ENCODE measurements around the gene DOCK8.

Gene DOCK8

DNA sequence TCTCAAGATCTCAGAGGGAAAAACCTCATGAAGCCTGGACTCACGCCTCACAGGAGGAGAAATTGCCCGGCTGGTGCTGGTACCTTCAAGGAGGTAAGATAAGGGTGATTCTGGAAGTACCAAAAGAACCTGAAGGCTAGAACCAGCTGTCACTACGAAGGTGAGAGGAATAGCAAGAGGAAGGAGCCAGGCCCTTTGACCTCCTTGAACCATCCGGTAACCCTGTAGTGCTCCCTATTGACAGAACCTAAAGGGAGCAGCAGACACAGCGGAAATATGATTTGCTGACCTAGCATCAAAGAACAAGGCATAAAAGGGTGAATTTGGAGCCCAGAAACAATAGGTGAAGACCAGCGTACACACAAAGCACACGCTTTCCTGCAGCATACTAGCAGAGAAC, 92.2 kb downstream of the DOCK8 start:
- no peak for DNase-seq (ENCODE audit: low read depth in 2 of 2)

GRCh38 chr9:311841-312240, 97.2 kb downstream of the DOCK8 start:
- DNase-seq (ENCODE audit: low read depth in 2 of 2): no peak

GRCh38 chr9:312596-313320, 98.1 kb downstream of the DOCK8 start:
- DNase-seq (ENCODE audit: low read depth in 2 of 2): no peak

- DNase-seq (ENCODE audit: low read depth in 2 of 2): no peak
Observed at GRCh38 chr9:316382-316965, 101.8 kb downstream of the DOCK8 start.

DNA sequence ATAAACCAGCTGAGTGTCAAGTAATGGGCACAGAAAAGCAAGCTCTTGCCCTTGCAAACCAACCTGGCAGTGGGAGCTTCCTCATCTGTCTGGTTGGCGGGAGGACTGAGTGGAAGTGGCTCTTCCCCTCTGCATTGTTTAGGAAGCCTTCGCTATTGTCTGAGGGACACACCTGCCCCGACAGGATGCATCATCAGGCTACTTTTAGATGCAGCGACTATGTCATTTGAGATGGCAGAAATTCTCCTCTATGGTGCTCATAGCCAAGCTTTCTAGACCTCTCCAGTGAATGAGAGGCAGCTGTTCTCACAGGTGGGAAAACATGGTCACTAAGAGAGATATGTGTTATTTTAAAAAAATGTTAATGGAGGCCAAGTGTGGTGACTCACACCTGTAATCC, 104.0 kb downstream of the DOCK8 start:
- no peak for DNase-seq (ENCODE audit: low read depth in 2 of 2)

DNA sequence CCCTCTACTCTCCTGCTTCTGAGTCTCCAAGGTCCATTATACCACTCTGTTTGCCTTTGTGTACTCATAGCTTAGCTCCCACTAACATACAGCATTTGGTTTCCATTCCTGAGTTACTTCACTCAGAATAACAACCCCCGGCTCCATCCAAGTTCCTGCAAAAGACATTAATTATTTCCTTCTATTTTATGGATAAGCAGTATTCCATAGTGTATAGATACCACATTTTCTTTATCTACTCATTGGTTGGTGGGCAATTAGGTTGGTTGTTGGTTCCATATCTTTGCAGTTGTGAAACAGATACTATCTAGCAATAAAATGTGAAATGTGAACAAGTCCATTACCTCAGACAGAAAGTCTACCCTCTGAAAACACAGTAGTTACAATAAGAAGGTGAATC, 110.3 kb downstream of the DOCK8 start:
- DNase-seq (ENCODE audit: low read depth in 2 of 2): no peak

DNA sequence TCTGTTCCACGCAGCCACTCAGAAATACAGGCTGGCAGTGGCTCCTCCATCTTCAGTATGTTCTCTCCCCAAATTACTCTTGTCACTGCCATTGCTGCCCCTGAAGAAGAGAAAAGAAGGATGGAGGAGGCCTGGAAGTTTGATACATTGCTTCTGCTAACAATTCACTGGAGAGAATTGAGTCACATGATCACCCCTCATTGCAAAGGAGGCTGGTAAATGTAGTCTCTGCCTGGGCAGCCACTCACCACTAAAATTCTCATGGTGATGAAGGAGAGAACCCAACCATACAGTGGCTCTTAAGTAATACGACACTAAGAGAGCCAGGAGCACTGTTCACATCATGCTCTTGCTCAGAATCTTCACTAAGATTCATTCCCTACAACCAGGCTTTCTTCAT, 112.0 kb downstream of the DOCK8 start:
- no peak for DNase-seq (ENCODE audit: low read depth in 2 of 2)

GRCh38 chr9:328453-328852, 113.8 kb downstream of the DOCK8 start:
- no peak for DNase-seq (ENCODE audit: low read depth in 2 of 2)

DNA sequence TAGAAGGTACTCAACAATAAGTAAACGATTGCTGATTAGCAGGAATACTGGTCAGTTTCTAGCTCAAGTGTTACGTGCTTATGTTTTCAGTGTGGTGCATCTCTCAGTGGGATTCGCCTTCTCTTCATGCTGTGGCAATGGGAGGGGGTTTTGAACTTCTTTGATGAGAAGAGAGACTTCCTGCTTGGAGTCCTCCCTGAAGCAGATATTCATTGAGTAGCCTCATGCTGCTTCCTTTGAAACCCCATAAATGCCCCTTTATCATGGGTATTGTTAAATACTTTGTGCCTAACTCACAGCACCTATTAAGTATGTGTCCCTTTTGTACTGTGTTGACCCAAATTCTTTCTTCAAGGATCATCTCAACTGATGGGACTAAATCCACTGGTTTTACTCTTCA, 116.5 kb downstream of the DOCK8 start:
- DNase-seq (ENCODE audit: low read depth in 2 of 2): no peak

DNA sequence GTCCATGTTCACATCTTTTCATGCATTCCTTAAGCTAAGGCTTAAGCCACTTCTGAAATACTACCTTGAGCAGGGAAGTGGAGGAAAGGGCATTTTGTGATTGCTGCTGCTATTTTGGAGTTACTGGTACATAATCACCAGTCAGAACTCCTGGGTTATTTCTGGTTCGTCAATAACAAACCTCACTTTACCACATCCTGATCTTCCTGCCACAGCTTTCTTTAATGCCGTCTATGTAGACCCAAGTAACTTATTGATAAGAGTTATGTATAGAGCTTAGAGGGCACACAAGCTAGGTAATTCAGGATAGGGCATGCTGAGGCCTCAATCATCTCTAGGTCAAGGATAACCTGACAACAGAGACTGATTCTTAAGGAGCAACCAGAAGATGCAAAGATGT, 120.7 kb downstream of the DOCK8 start:
- no peak for DNase-seq (ENCODE audit: low read depth in 2 of 2)

GRCh38 chr9:336039-336438, 121.4 kb downstream of the DOCK8 start:
- no peak for DNase-seq (ENCODE audit: low read depth in 2 of 2)

GRCh38 chr9:338602-339001, 123.9 kb downstream of the DOCK8 start:
- DNase-seq (ENCODE audit: low read depth in 2 of 2): no peak

DNA sequence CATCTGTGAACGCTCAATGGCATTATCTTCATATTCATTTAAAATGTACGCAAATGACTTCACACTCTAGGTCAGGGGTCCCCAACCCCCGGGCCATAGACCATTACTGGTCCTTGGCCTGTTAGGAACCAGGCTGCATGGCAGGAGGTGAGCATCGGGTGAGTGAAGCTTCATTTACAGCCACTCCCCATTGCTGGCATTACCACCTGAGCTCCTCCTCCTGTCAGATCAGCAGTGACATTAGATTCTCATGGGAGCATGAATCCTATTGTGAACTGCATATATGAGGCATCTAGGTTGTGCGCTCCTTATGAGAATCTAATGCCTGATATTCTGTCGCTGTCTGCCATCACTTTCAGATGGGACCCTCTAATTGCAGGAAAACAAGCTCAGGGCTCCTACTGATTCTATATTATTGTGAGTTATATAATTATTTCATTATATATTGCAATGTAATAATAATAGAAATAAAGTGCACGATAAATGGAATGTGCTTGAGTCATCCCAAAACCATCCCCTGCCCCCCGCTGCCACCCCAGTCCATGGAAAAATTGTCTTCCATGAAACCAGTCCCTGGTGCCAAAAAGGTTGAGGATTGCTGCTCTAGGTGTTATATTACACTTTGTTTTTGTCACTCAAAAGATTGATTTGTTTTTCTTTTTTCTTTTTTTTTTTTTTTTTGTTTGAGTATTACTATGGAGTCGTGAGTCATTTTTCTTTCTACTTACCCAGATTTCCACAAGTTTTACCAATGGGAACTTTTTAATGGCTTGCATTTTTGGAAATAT, 127.2 kb downstream of the DOCK8 start:
- DNase-seq (ENCODE audit: low read depth in 2 of 2): no peak

GRCh38 chr9:343773-344172, 129.1 kb downstream of the DOCK8 start:
- DNase-seq (ENCODE audit: low read depth in 2 of 2): no peak

GRCh38 chr9:346111-346571, 131.5 kb downstream of the DOCK8 start:
- DNase-seq (ENCODE audit: low read depth in 2 of 2): no peak

DNA sequence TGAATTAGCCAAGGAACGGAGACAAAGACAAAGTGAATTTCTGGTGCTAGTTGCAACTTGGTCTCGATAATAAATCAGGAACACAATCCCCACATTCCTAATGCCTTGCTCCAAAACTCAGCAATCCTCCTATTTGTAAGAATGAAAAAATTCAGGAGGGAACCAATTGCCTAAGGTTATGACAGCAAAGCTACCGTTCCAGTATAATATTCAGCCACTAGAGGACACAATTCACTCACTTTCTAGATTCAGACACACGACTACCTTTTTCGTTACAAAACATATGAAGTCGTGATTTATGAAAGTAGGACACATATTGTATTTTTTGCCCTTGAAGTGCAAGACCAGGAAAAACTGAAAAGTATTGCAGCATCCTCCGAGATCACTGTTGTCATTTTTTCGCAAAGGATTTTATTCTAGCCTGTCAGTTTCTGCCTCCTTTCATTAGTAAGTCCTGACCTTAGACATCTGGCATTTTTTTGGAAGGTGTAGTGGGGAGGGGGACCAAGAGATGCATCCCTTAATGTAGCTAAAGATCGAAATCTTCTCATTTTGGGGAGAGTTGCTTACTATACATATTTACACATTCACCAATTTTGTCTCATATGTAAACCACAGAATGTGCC, 133.1 kb downstream of the DOCK8 start:
- DNase-seq (ENCODE audit: low read depth in 2 of 2): no peak

DNA sequence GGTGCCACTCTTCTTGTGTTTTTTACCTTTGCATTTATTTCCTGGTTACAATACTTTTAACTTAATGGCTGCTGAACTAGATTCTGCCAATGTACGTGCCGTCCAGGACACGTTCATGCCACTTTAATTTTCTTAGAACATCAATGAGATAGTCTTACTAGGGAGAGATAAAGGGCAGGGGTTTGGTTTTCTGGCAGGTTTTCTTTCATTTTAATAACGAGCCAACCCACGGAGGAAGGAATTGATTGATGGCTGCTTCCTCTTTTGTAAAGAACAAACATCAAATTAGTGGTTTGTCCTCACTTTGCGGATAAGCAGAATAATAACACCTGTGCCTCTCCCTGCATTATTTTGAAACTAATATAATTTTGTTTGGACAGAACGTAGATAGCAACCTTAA, 135.7 kb downstream of the DOCK8 start:
- DNase-seq (ENCODE audit: low read depth in 2 of 2): no peak

DNA sequence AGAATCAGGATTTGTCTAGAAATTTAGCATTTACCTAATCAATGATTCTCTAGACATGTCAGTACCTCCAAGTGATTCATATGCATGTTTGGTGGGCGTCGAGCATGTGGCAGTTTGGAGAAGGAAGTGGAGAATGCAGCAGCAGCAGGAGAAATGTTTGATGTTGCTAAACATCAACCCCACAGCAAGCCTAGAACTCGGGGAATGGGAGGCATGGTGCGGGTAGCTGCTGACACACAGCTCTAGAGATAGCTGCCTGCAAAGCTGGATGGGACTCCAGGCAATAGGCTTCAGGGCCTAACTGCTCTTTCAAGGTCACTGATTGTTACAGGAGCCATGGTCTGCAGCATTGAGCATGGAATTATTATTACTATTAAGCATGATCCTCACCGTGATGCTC, 137.3 kb downstream of the DOCK8 start:
- no peak for DNase-seq (ENCODE audit: low read depth in 2 of 2)

DNA sequence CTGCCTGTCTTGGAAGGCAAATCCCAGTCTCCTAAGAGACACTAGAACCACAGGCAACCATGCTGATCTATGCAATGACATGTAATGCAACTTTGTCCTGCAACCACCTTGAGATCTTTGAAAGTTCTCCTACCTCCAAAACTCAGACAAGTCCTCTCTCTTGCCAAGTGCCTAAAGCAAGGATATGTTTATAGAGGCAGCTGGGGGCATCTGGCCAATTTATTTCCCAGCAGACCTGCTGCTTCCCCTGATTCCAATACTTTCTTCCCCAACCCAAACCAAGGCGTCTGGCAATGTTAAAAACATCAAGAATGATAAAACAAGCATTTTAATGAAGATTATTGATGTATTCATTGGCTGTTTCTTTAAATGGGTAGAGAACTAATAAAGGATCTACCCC, 138.4 kb downstream of the DOCK8 start:
- no peak for DNase-seq (ENCODE audit: low read depth in 2 of 2)

- DNase-seq (ENCODE audit: low read depth in 2 of 2): no peak
Observed at GRCh38 chr9:354453-354852, 139.8 kb downstream of the DOCK8 start.

GRCh38 chr9:357560-357959, 142.9 kb downstream of the DOCK8 start:
- DNase-seq (ENCODE audit: low read depth in 2 of 2): no peak

DNA sequence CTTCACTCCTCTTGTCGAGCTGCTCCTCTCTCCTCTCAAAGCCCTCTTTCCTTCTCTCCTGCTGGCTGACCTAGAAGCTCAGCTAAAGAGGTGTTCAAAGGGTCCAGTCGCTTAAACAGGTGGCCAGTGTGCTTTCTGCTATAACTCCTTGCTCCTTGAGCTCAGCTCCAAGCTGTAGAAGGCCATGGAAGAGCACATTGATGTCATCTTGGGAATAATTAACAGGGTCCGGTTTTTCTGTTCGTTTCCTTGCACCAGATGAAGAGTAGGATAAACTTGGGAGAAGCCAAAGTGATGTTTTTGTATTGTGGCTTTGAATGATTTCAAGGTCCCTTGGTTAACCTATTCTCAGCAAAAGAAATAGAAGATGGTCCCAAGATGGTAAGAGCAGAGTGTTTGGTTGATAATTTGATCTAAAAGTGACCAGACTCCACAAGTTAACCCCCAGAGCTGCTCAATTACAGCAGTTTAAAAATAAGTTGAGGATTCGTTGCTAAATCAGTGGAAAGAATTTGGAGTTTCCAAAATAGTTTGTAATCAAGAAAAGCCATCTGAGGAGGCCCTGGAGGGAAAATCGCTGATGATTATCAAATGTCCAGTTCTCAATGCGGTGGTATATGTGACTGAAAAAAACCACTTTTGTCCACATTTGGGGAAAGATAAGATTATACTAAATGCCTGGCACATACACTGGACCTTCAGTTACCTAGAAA, 148.1 kb downstream of the DOCK8 start:
- no peak for DNase-seq (ENCODE audit: low read depth in 2 of 2)

Data from stimulated activated CD8-positive, alpha-beta memory T cell treated with anti-CD3 and anti-CD28 coated beads, Interleukin-2, amount 100 ng/mL, for 1 hour (primary cell).